ENCODE data around the gene PPA2.

Gene PPA2

GRCh38 chr4:105345838-105346237 lies 128.0 kb downstream of the PPA2 start:
- Mint-ChIP-seq H3K4me3 (no peak overlapping the region), H3K27ac (no peak overlapping the region), H3K27me3 (ENCODE audit: low read depth) (no peaks in the 10 kb centered on the region), H3K9me3 (no peaks in the 10 kb centered on the region), H3K36me3 (ENCODE audit: low read depth) (no peaks in the 10 kb centered on the region), H3K4me1 (peaks cover 16% of the 10 kb centered on the region)
- no peak for TF ChIP-seq CTCF (IDR thresholded peaks at IDR 0.05; ENCODE audit: unreplicated experiment in 3 of 3)

GRCh38 chr4:105345358-105345757 lies 128.5 kb downstream of the PPA2 start:
- Mint-ChIP-seq H3K27ac (no peak overlapping the region), H3K4me1 (peaks cover 12% of the 10 kb centered on the region), H3K36me3 (ENCODE audit: low read depth) (no peaks in the 10 kb centered on the region), H3K27me3 (ENCODE audit: low read depth) (no peaks in the 10 kb centered on the region), H3K4me3 (no peak overlapping the region), H3K9me3 (no peaks in the 10 kb centered on the region)
- TF ChIP-seq CTCF (IDR thresholded peaks at IDR 0.05; ENCODE audit: unreplicated experiment in 3 of 3): no peak

GRCh38 chr4:105344141-105344540 lies 129.7 kb downstream of the PPA2 start:
- Mint-ChIP-seq H3K4me1 (peaks cover 12% of the 10 kb centered on the region), H3K36me3 (ENCODE audit: low read depth) (no peaks in the 10 kb centered on the region), H3K27me3 (ENCODE audit: low read depth) (no peaks in the 10 kb centered on the region), H3K9me3 (no peaks in the 10 kb centered on the region), H3K27ac (peak overlapping the region; percentile 37 to 62 (median 54)), H3K4me3 (peak overlapping the region in 1 of 3 experiments; percentile 70)
- no peak for TF ChIP-seq CTCF (IDR thresholded peaks at IDR 0.05; ENCODE audit: unreplicated experiment in 3 of 3)

GRCh38 chr4:105343146-105343931 lies 130.5 kb downstream of the PPA2 start:
- Mint-ChIP-seq H3K9me3 (no peaks in the 10 kb centered on the region), H3K4me1 (peaks cover 12% of the 10 kb centered on the region)
- no peak for TF ChIP-seq CTCF (IDR thresholded peaks at IDR 0.05; ENCODE audit: unreplicated experiment in 3 of 3)

GRCh38 chr4:105329081-105329480 lies 144.8 kb downstream of the PPA2 start:
- TF ChIP-seq CTCF (IDR thresholded peaks at IDR 0.05; ENCODE audit: unreplicated experiment in 3 of 3): no peak
- Mint-ChIP-seq H3K36me3 (ENCODE audit: low read depth) (no peaks in the 10 kb centered on the region), H3K27ac (no peak overlapping the region), H3K4me3 (no peak overlapping the region), H3K9me3 (no peaks in the 10 kb centered on the region), H3K27me3 (ENCODE audit: low read depth) (no peaks in the 10 kb centered on the region), H3K4me1 (no peaks in the 10 kb centered on the region)

More at GRCh38 chr4:105343146-105343931, 130.5 kb downstream of the PPA2 start:
- Mint-ChIP-seq H3K27me3 (ENCODE audit: low read depth) (no peaks in the 10 kb centered on the region), H3K36me3 (ENCODE audit: low read depth) (no peaks in the 10 kb centered on the region), H3K4me3 (peak overlapping the region; percentile 1 to 70 (median 35)), H3K27ac (peak overlapping the region; percentile 37 to 62 (median 54))

- Mint-ChIP-seq H3K27me3 (ENCODE audit: low read depth) (no peaks in the 10 kb centered on the region), H3K9me3 (no peaks in the 10 kb centered on the region), H3K4me3 (no peak overlapping the region), H3K36me3 (ENCODE audit: low read depth) (no peaks in the 10 kb centered on the region), H3K4me1 (no peaks in the 10 kb centered on the region), H3K27ac (no peak overlapping the region)
- TF ChIP-seq CTCF (IDR thresholded peaks at IDR 0.05; ENCODE audit: unreplicated experiment in 3 of 3): no peak
These were observed 145.9 kb downstream of the PPA2 start for GRCh38 chr4:105327956-105328355.
